H9 (cell line): ENCODE measurements around the gene ZBED5. TPM values are rescaled to one million over a fixed set of nuclear protein-coding genes. Genes with fewer than 3 reads are reported as not detected.

Experiments
- DNase-seq: peaks from one replicate; pipeline ENCODE4 v3.0.0-alpha.2; 2017
- H2AFZ ChIP-seq: one replicate; pipeline ENCODE4 v1.6.1; 2013; ENCODE audit warnings: mild to moderate bottlenecking, low read length, control low read depth, moderate library complexity
- H2AK5ac ChIP-seq: 2 replicates; pipeline ENCODE4 v1.6.1; 2013; ENCODE audit warnings: low read length, control low read depth, mixed read lengths; ENCODE audit not compliant: insufficient read length
- H2BK120ac ChIP-seq: one replicate; pipeline ENCODE4 v1.6.1; 2013; ENCODE audit warnings: low read depth, mild to moderate bottlenecking, low read length, control low read depth, inconsistent platforms; ENCODE audit not compliant: poor library complexity, severe bottlenecking
- H2BK12ac ChIP-seq: 2 replicates; pipeline ENCODE4 v1.6.1; 2013; ENCODE audit warnings: low read length, control low read depth, mixed read lengths, low read depth; ENCODE audit not compliant: insufficient read length
- H2BK15ac ChIP-seq: 2 replicates; pipeline ENCODE4 v1.6.1; 2013; ENCODE audit warnings: low read depth, low read length, control low read depth
- H2BK20ac ChIP-seq: one replicate; pipeline ENCODE4 v1.6.1; 2013; ENCODE audit warnings: low read depth, mild to moderate bottlenecking, low read length, control low read depth, inconsistent platforms; ENCODE audit not compliant: poor library complexity, severe bottlenecking
- H2BK5ac ChIP-seq: 2 replicates; pipeline ENCODE4 v1.6.1; 2013; ENCODE audit warnings: low read length, control low read depth, mixed read lengths; ENCODE audit not compliant: insufficient read length
- H3K14ac ChIP-seq: 2 replicates; pipeline ENCODE4 v1.6.1; 2013; ENCODE audit warnings: low read length, control low read depth; ENCODE audit not compliant: insufficient read depth
- H3K18ac ChIP-seq: 2 replicates; pipeline ENCODE4 v1.6.1; 2013; ENCODE audit warnings: low read depth, mild to moderate bottlenecking, mixed read lengths, low read length, control low read depth; ENCODE audit not compliant: insufficient read length
- H3K23ac ChIP-seq: 2 replicates; pipeline ENCODE4 v1.6.1; 2013; ENCODE audit warnings: low read length, control low read depth, mixed read lengths, low read depth; ENCODE audit not compliant: insufficient read length
- H3K23me2 ChIP-seq: 2 replicates; pipeline ENCODE4 v1.6.1; 2013; ENCODE audit warnings: low read depth, mild to moderate bottlenecking, mixed read lengths, low read length, control low read depth; ENCODE audit not compliant: insufficient read length, poor library complexity, severe bottlenecking
- H3K27ac ChIP-seq: 2 replicates; pipeline ENCODE4 v1.5.1; 2013; ENCODE audit warnings: low read length, control low read depth, mixed read lengths, low read depth; ENCODE audit not compliant: insufficient read length
- H3K27me3 ChIP-seq: 2 replicates; pipeline ENCODE4 v1.6.1; 2013; ENCODE audit warnings: low read length, control low read depth, inconsistent platforms; ENCODE audit not compliant: insufficient read depth
- H3K4ac ChIP-seq: 2 replicates; pipeline ENCODE4 v1.6.1; 2013; ENCODE audit warnings: low read depth, mild to moderate bottlenecking, control low read depth, inconsistent platforms, low read length, moderate library complexity
- H3K4me1 ChIP-seq: 2 replicates; pipeline ENCODE4 v1.6.1; 2013; ENCODE audit warnings: low read length, control low read depth, inconsistent platforms; ENCODE audit not compliant: insufficient read depth
- H3K4me2 ChIP-seq: 2 replicates; pipeline ENCODE4 v1.6.1; 2013; ENCODE audit warnings: low read length, control low read depth, mixed read lengths; ENCODE audit not compliant: insufficient read length, insufficient read depth
- H3K56ac ChIP-seq: 2 replicates; pipeline ENCODE4 v1.6.1; 2013; ENCODE audit warnings: low read depth, mild to moderate bottlenecking, mixed read lengths, low read length, control low read depth; ENCODE audit not compliant: insufficient read length
- H3K79me1 ChIP-seq: 2 replicates; pipeline ENCODE4 v1.6.1; 2013; ENCODE audit warnings: low read depth, mild to moderate bottlenecking, moderate library complexity, low read length, control low read depth, inconsistent platforms; ENCODE audit not compliant: insufficient read depth, poor library complexity, severe bottlenecking
- H3K79me2 ChIP-seq: 2 replicates; pipeline ENCODE4 v1.6.1; 2013; ENCODE audit warnings: low read length, control low read depth, inconsistent platforms; ENCODE audit not compliant: insufficient read depth
- H3K9ac ChIP-seq: 2 replicates; pipeline ENCODE4 v1.6.1; 2013; ENCODE audit warnings: low read length, control low read depth, mixed read lengths; ENCODE audit not compliant: insufficient read length; ENCODE audit errors: extremely low read depth
- H3K9me3 ChIP-seq: one replicate; pipeline ENCODE4 v1.6.1; 2013; ENCODE audit warnings: low read depth, low read length, inconsistent platforms; ENCODE audit not compliant: control insufficient read depth
- H3T11ph ChIP-seq: one replicate; pipeline ENCODE4 v1.6.1; 2013; ENCODE audit warnings: mild to moderate bottlenecking, low read length, control low read depth, inconsistent platforms
- H4K20me1 ChIP-seq: one replicate; pipeline ENCODE4 v1.6.1; 2013; ENCODE audit not compliant: control insufficient read depth, insufficient read length, insufficient read depth
- H4K5ac ChIP-seq: 2 replicates; pipeline ENCODE4 v1.6.1; 2013; ENCODE audit warnings: low read depth, mild to moderate bottlenecking, mixed read lengths, low read length, control low read depth; ENCODE audit not compliant: insufficient read length
- H4K8ac ChIP-seq: replicated peaks from 2 replicates; pipeline ENCODE4 v1.6.1; 2013; ENCODE audit warnings: low read length, control low read depth, mixed read lengths, low read depth; ENCODE audit not compliant: insufficient read length
- H4K91ac ChIP-seq: 2 replicates; pipeline ENCODE4 v1.6.1; 2013; ENCODE audit warnings: low read depth, mild to moderate bottlenecking, moderate library complexity, mixed read lengths, low read length, control low read depth; ENCODE audit not compliant: insufficient read length
- H3K27ac Mint-ChIP-seq, 3 experiments: 2 replicates in 2 of 3; 3 replicates in 1 of 3; pipeline ENCODE4 v1.8.0; 2020 to 2021; ENCODE audit warnings: mixed read lengths in 3 of 3, mild to moderate bottlenecking in 1 of 3, moderate library complexity in 1 of 3
- H3K27me3 Mint-ChIP-seq: 2 replicates; pipeline ENCODE4 v1.8.0; 2021; ENCODE audit warnings: low read depth, mild to moderate bottlenecking, moderate library complexity, mixed read lengths
- H3K36me3 Mint-ChIP-seq, 3 experiments: 2 replicates in 2 of 3; 3 replicates in 1 of 3; pipeline ENCODE4 v1.8.0; 2020 to 2021; ENCODE audit warnings: low read depth in 3 of 3, mixed read lengths in 3 of 3; ENCODE audit not compliant: insufficient read depth in 1 of 3
- H3K4me1 Mint-ChIP-seq, 2 experiments: 2 replicates each; pipeline ENCODE4 v1.8.0; 2020; ENCODE audit warnings: mixed read lengths in 2 of 2
- H3K4me3 Mint-ChIP-seq, 2 experiments: 2 replicates in 1 of 2; 3 replicates in 1 of 2; pipeline ENCODE4 v1.8.0; 2020 to 2021; ENCODE audit warnings: mild to moderate bottlenecking in 2 of 2, mixed read lengths in 2 of 2, moderate library complexity in 1 of 2
- H3K9me3 Mint-ChIP-seq, 2 experiments: 2 replicates in 1 of 2; 3 replicates in 1 of 2; pipeline ENCODE4 v1.8.0; 2020; ENCODE audit warnings: mild to moderate bottlenecking in 2 of 2, mixed read lengths in 2 of 2, moderate library complexity in 1 of 2
- WGBS: extraction: QIAGEN DNeasy Blood & Tissue Kit; methylation state at CpG from one replicate; pipeline ENCODE4 v1.1.7; 2013; ENCODE audit warnings: missing lambda C conversion rate, low lambda C conversion rate, mixed read lengths; ENCODE audit not compliant: insufficient read length; ENCODE audit errors: extremely low coverage; 5-methylcytosine and 5-hydroxymethylcytosine counted together
- total RNA-seq: library from RNA; stranded (reverse); gene quantifications from 2 replicates; pipeline ENCODE4 v1.2.1, GENCODE V29; 2021
- TF ChIP-seq, protein P1 (sequence below): fragments of 200-600 bp; sonication (generic); conservative IDR thresholded peaks from 3 replicates; pipeline ENCODE4 v1.8.0; 2021; ENCODE audit warnings: antibody characterized with exemption, mild to moderate bottlenecking

Gene ZBED5
- total RNA-seq, 1 experiment from 2014 or later, result 65.8 TPM

DNA sequence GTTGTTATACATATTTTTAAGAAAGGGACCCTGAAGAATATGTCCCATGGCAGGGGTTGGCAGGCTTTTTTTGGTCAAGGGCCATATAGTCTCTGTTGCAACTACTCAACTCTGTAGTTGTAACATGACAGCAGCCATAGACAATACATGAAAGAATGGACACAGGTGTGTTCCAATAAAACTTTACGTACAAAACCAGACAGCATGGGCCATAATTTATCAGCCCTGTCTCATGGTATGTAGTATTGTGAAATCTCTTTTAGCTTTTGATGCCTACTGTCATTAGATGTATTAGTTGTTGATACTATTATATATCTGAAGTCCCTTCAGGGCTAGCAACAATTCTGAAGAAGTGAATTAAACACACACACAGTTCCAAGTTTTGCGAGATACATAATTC lies 2.6 kb downstream of the ZBED5 start:
- H2BK15ac ChIP-seq, result no peak overlapping the region
- H3K4me1 ChIP-seq, result no peaks in the 10 kb centered on the region
- Mint-ChIP-seq H3K36me3 (peaks cover 25 to 47% (median 41%) of the 10 kb centered on the region in 3 experiments), H3K4me3 (no peak overlapping the region), H3K27ac (no peak overlapping the region), H3K4me1 (peaks cover 22 to 23% of the 10 kb centered on the region in 2 experiments), H3K9me3 (peaks cover 0 to 2% of the 10 kb centered on the region in 2 experiments; a peak in 1 of 5 replicates), H3K27me3 (no peaks in the 10 kb centered on the region)
- no peak overlapping the region for H2BK120ac ChIP-seq
- no peaks in the 10 kb centered on the region for H4K20me1 ChIP-seq
- no peak overlapping the region for H4K91ac ChIP-seq
- peaks cover 5% of the 10 kb centered on the region; the same call in 1 of the 2 replicates for H3K79me2 ChIP-seq
- no peaks in the 10 kb centered on the region for H3K9me3 ChIP-seq
- no peak overlapping the region for H3K56ac ChIP-seq
- no peak overlapping the region for H2BK12ac ChIP-seq
- no peak for DNase-seq
- H3K9ac ChIP-seq, result no peak overlapping the region
- H4K5ac ChIP-seq, result no peak overlapping the region
- H4K8ac ChIP-seq, result no peak overlapping the region
- WGBS, result no CpG with 5 or more reads among the region's 2 CpGs
- no peaks in the 10 kb centered on the region for H3K79me1 ChIP-seq
- TF ChIP-seq, protein P1, sequence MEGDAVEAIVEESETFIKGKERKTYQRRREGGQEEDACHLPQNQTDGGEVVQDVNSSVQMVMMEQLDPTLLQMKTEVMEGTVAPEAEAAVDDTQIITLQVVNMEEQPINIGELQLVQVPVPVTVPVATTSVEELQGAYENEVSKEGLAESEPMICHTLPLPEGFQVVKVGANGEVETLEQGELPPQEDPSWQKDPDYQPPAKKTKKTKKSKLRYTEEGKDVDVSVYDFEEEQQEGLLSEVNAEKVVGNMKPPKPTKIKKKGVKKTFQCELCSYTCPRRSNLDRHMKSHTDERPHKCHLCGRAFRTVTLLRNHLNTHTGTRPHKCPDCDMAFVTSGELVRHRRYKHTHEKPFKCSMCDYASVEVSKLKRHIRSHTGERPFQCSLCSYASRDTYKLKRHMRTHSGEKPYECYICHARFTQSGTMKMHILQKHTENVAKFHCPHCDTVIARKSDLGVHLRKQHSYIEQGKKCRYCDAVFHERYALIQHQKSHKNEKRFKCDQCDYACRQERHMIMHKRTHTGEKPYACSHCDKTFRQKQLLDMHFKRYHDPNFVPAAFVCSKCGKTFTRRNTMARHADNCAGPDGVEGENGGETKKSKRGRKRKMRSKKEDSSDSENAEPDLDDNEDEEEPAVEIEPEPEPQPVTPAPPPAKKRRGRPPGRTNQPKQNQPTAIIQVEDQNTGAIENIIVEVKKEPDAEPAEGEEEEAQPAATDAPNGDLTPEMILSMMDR, result no peak
- H3T11ph ChIP-seq, result no peak overlapping the region
- no peaks in the 10 kb centered on the region for H3K27me3 ChIP-seq
- H3K23ac ChIP-seq, result no peak overlapping the region
- no peak overlapping the region for H3K27ac ChIP-seq
- H3K4me2 ChIP-seq, result no peak overlapping the region
- no peak overlapping the region for H3K14ac ChIP-seq
- H2AK5ac ChIP-seq, result no peak overlapping the region
- no peak overlapping the region for H2BK20ac ChIP-seq
- H3K18ac ChIP-seq, result no peak overlapping the region
- no peak overlapping the region for H3K4ac ChIP-seq
- H3K23me2 ChIP-seq, result peaks cover 14% of the 10 kb centered on the region
- no peak overlapping the region for H2BK5ac ChIP-seq
- H2AFZ ChIP-seq, result no peak overlapping the region
